Endothelial cell of umbilical vein (primary cell): ENCODE measurements around the gene LYRM4. TPM values are rescaled to one million over a fixed set of nuclear protein-coding genes. Genes with fewer than 3 reads are reported as not detected.

ENCODE experiments used
- BruUV-seq: library from RNA; stranded (reverse); fragments of 400-500 nt; replicated peaks from 2 replicates; lab custom pipeline; 2021; lab: Mats Ljungman, UMichigan
- CTCF ChIA-PET: fragments of 300-600, 350-600 bp; sonication (Branson Sonifier 250); formaldehyde crosslinking; loops from one replicate; lab custom pipeline; 2021; ENCODE audit warnings: antibody characterized with exemption, inconsistent platforms; lab: Charles Lee
- POLR2A ChIA-PET: fragments of 300-600, 350-600 bp; sonication (Branson Sonifier 250); formaldehyde crosslinking; loops from one replicate; lab custom pipeline; 2021; ENCODE audit warnings: antibody characterized with exemption, inconsistent platforms; lab: Charles Lee
- DNase-seq: peaks from one replicate; pipeline ENCODE4 v3.0.0-alpha.2; 2011; ENCODE audit warnings: low read depth, low spot score
- FAIRE-seq: peaks from 2 replicates; lab custom pipeline; 2011; peaks lifted over from hg19 to GRCh38; lab: Jason Lieb, UNC
- H2AFZ ChIP-seq: 2 replicates; pipeline ENCODE4 v1.6.0; 2012; ENCODE audit warnings: low read depth, low read length, control low read depth, inconsistent platforms
- H3K27ac ChIP-seq: 2 replicates; pipeline ENCODE4 v1.5.1; 2011; ENCODE audit warnings: low read depth, mild to moderate bottlenecking, control low read depth, low read length, moderate library complexity; ENCODE audit not compliant: insufficient read depth
- H3K27me3 ChIP-seq, 2 experiments: 2 replicates each; pipeline versions ENCODE4 v1.6.0 to v1.6.1; 2011; ENCODE audit warnings: low read length in 2 of 2, mixed read lengths in 1 of 2; ENCODE audit not compliant: control insufficient read depth in 2 of 2, insufficient read depth in 2 of 2
- H3K36me3 ChIP-seq, 2 experiments: 2 replicates in 1 of 2; 3 replicates in 1 of 2; pipeline ENCODE4 v1.5.1; 2011; ENCODE audit warnings: low read length in 2 of 2, mild to moderate bottlenecking in 1 of 2, moderate library complexity in 1 of 2; ENCODE audit not compliant: control insufficient read depth in 2 of 2, insufficient read depth in 2 of 2; ENCODE audit errors: extremely low read depth in 1 of 2
- H3K4me1 ChIP-seq: 3 replicates; pipeline ENCODE4 v1.5.1; 2011; ENCODE audit warnings: mild to moderate bottlenecking, low read length; ENCODE audit not compliant: control insufficient read depth, insufficient read depth; ENCODE audit errors: extremely low read depth
- H3K4me2 ChIP-seq: 2 replicates; pipeline ENCODE4 v1.6.1; 2011; ENCODE audit warnings: low read length, control low read depth, mixed read lengths; ENCODE audit not compliant: insufficient read depth
- H3K4me3 ChIP-seq, 3 experiments: fragments of 200-600 bp in 1 of 3; sonication (generic), shearing (Covaris generic) in 1 of 3; replicated peaks in 1 of 3; 2 replicates each; pipeline ENCODE4 v1.5.1; 2011 to 2016; ENCODE audit warnings: control low read depth in 3 of 3, low read length in 3 of 3, mild to moderate bottlenecking in 2 of 3, inconsistent platforms in 1 of 3, low read depth in 1 of 3, moderate library complexity in 1 of 3; ENCODE audit not compliant: insufficient read depth in 1 of 3
- H3K79me2 ChIP-seq: 2 replicates; pipeline ENCODE4 v1.6.0; 2012; ENCODE audit warnings: low read length, inconsistent platforms; ENCODE audit not compliant: control insufficient read depth, insufficient read depth
- H3K9ac ChIP-seq: replicated peaks from 2 replicates; pipeline ENCODE3; 2011; ENCODE audit warnings: low read length, control low read depth; ENCODE audit not compliant: insufficient read depth; ENCODE audit errors: extremely low read depth
- H3K9me1 ChIP-seq: replicated peaks from 3 replicates; pipeline ENCODE4 v1.6.0; 2011; ENCODE audit warnings: mild to moderate bottlenecking, low read length; ENCODE audit not compliant: control insufficient read depth, insufficient read depth; ENCODE audit errors: extremely low read depth
- H3K9me3 ChIP-seq: replicated peaks from 2 replicates; pipeline ENCODE4 v1.5.1; 2012; ENCODE audit warnings: low read length, inconsistent platforms; ENCODE audit not compliant: control insufficient read depth, insufficient read depth
- H4K20me1 ChIP-seq: replicated peaks from 2 replicates; pipeline ENCODE3; 2011; ENCODE audit warnings: mild to moderate bottlenecking, low read length; ENCODE audit not compliant: control insufficient read depth, insufficient read depth; ENCODE audit errors: extremely low read depth
- GATA2 ChIP-seq: IDR thresholded peaks from 2 replicates; pipeline ENCODE4 v1.7.0; 2011; ENCODE audit warnings: low read depth, mild to moderate bottlenecking, moderate library complexity, mixed read lengths, low read length; ENCODE audit not compliant: insufficient read length, insufficient read depth
- JUN ChIP-seq: IDR thresholded peaks from 2 replicates; pipeline ENCODE4 v1.6.1; 2011; ENCODE audit warnings: borderline replicate concordance, low read depth; ENCODE audit not compliant: insufficient read length, insufficient read depth
- MYC ChIP-seq: IDR thresholded peaks from one replicate; pipeline ENCODE4 v1.6.1; 2011; ENCODE audit warnings: mild to moderate bottlenecking, low read depth, low read length
- POLR2A ChIP-seq: IDR thresholded peaks from 2 replicates; pipeline ENCODE4 v1.6.1; 2012; ENCODE audit warnings: low read depth, mild to moderate bottlenecking, control low read depth, low read length
- dilution Hi-C: fragments of 300-500 bp; cut with MboI; formaldehyde crosslinking; loops from one replicate; pipeline ENCODE4 v1.15.0; 2019; ENCODE audit warnings: low sequenced_read_pairs; ENCODE audit not compliant: extremely low pct_ligation_motif_present
- intact Hi-C: fragments of 100-400 bp; cut with micrococcal nuclease; formaldehyde crosslinking; loops from one replicate; pipeline ENCODE4 v1.10.0; 2022
- polyA plus RNA-seq, 4 experiments: library from polyadenylated mRNA; depleted of rRNA in 3 of 4; stranded (reverse) in 3 of 4; unstranded in 1 of 4; fragments of >200 nt; gene quantifications; 2 replicates each; pipeline versions ENCODE4 v1.2.1 to v1.2.3, GENCODE V29; 2011 to 2012; ENCODE audit warnings: missing spikeins in 1 of 4
- total RNA-seq: library from RNA; stranded (reverse); gene quantifications from 2 replicates; pipeline ENCODE4 v1.2.3, GENCODE V29; 2021
- TF ChIP-seq, protein P1 (sequence below), 2 donors: IDR thresholded peaks; 1 replicate in 1 of 2; 2 replicates in 1 of 2; pipeline ENCODE4 v1.5.1; 2011; ENCODE audit warnings: low read length in 2 of 2, mild to moderate bottlenecking in 2 of 2, moderate library complexity in 2 of 2, control low read depth in 1 of 2, inconsistent platforms in 1 of 2, low read depth in 1 of 2; ENCODE audit not compliant: insufficient read depth in 1 of 2; ENCODE audit errors: extremely low read depth in 1 of 2
- TF ChIP-seq, protein P2 (sequence below): IDR thresholded peaks from 2 replicates; pipeline ENCODE4 v1.6.1; 2011; ENCODE audit not compliant: insufficient read depth, insufficient read length

Gene LYRM4
- total and polyA plus RNA-seq, 2 donors (not counting 3 experiments of a cell fraction or from before 2014, with no cell fraction given) = 39.5 to 44.0 TPM

DNA sequence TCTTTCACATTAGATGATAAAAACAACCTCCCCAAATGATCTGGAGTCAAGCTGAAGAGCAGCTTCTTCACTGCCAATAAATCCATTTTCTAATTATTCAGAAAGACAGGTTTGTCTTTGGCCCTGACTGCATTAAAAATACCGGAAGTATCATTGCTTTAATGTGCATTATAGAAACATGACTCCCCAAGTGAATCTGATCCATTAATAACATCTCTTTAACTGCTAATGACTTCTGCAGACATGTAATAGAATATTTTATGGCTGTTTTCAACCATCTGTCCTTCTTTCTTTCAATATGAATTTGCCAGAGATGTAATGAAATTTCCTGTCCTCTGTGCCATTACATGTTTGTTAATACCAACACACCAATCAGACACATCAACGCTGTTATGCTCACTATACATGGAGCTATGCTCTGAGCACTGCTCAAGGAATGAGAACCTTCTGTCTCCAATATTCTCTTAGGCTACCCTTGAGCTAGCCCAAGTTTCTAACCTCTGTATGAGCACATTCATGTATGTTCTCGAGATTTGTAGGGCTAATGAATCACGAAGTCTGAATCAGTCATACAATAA is 87.8 kb downstream of the LYRM4 start:
- no peaks in the 10 kb centered on the region for H3K4me1 ChIP-seq
- H3K4me2 ChIP-seq = no peak overlapping the region
- dilution Hi-C loops = no loop called here
- no peak overlapping the region for H3K4me3 ChIP-seq
- H3K79me2 ChIP-seq = no peaks in the 10 kb centered on the region
- H3K36me3 ChIP-seq = no peaks in the 10 kb centered on the region
- no TSS peak for BruUV-seq
- ChIA-PET POLR2A (no interaction called here), CTCF (interaction anchor here (1.4 to 1.6 kb wide), 2 partner anchors 16 to 25 kb away, joined by 3 to 5 read pairs; no protein-coding TSS in a partner anchor)
- no peak overlapping the region for H2AFZ ChIP-seq
- DNase-seq = no peak
- FAIRE-seq = no peak
- intact Hi-C loops = loop anchor here (1.0 kb wide), 1 partner anchor 29 kb away; no protein-coding TSS in a partner anchor
- no peaks in the 10 kb centered on the region for H3K27me3 ChIP-seq
- H3K9me3 ChIP-seq = no peaks in the 10 kb centered on the region
- H3K9ac ChIP-seq = no peak overlapping the region
- TF ChIP-seq POLR2A = no peak
- TF ChIP-seq, protein P1, sequence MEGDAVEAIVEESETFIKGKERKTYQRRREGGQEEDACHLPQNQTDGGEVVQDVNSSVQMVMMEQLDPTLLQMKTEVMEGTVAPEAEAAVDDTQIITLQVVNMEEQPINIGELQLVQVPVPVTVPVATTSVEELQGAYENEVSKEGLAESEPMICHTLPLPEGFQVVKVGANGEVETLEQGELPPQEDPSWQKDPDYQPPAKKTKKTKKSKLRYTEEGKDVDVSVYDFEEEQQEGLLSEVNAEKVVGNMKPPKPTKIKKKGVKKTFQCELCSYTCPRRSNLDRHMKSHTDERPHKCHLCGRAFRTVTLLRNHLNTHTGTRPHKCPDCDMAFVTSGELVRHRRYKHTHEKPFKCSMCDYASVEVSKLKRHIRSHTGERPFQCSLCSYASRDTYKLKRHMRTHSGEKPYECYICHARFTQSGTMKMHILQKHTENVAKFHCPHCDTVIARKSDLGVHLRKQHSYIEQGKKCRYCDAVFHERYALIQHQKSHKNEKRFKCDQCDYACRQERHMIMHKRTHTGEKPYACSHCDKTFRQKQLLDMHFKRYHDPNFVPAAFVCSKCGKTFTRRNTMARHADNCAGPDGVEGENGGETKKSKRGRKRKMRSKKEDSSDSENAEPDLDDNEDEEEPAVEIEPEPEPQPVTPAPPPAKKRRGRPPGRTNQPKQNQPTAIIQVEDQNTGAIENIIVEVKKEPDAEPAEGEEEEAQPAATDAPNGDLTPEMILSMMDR (IDR thresholded peaks at IDR 0.05; ENCODE audit: extremely low read depth in 1 of 2, insufficient read depth in 1 of 2, low read depth in 1 of 2, low read length in 2 of 2) = no peak
- H3K27ac ChIP-seq = no peak overlapping the region
- H3K9me1 ChIP-seq = no peaks in the 10 kb centered on the region
- no peaks in the 10 kb centered on the region for H4K20me1 ChIP-seq

DNA sequence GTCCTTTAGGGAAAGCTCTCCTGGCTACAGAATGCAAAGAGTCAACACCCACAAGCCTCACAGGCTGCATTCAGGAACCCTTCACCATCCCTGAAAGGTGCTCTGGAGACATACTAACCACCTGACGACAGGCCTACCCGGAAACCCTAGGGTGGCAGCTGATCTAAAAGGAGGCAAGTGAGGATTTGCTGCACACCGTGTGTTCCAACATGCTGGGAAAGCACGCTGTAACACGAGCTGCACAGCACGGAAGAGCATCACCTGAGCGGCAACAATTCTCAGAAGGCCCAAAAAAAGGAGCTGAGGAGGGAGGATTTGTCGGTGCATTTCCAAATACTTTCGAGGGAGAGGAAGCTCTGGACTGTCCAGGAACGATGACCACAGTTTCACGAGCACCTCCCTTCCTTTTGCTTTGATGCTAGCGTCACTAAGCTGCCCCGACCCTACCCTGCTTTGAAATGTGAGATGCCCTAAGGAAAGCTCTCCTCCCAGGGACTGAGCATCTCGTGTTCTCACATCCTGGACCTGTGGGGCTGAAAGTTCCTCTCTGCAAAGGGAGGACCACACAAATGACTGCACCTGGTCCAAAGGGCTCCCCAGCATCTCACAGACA is 88.6 kb downstream of the LYRM4 start:
- intact Hi-C loops = loop anchor here (1.0 kb wide), 1 partner anchor 30 kb away; no protein-coding TSS in a partner anchor
- H3K36me3 ChIP-seq = no peaks in the 10 kb centered on the region
- H3K9me3 ChIP-seq = no peaks in the 10 kb centered on the region
- no peak overlapping the region for H3K4me3 ChIP-seq
- no peaks in the 10 kb centered on the region for H4K20me1 ChIP-seq
- H3K4me1 ChIP-seq = no peaks in the 10 kb centered on the region
- no peak overlapping the region for H3K27ac ChIP-seq
- H3K27me3 ChIP-seq = no peaks in the 10 kb centered on the region
- H3K9ac ChIP-seq = no peak overlapping the region
- no peak overlapping the region for H2AFZ ChIP-seq
- no peak for DNase-seq
- POLR2A ChIA-PET = no interaction called here
- dilution Hi-C loops = no loop called here
- no peaks in the 10 kb centered on the region for H3K79me2 ChIP-seq
- no peaks in the 10 kb centered on the region for H3K9me1 ChIP-seq
- TF ChIP-seq, protein P1 (IDR thresholded peaks at IDR 0.05; ENCODE audit: extremely low read depth in 1 of 2, insufficient read depth in 1 of 2, low read depth in 1 of 2, low read length in 2 of 2) = no peak
- TF ChIP-seq GATA2 = no peak
- no peak for TF ChIP-seq JUN
- TF ChIP-seq MYC = no peak
- TF ChIP-seq, protein P2, sequence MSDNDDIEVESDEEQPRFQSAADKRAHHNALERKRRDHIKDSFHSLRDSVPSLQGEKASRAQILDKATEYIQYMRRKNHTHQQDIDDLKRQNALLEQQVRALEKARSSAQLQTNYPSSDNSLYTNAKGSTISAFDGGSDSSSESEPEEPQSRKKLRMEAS = no peak
- BruUV-seq = no TSS peak
- CTCF ChIA-PET = interaction anchor here (0.9 to 1.6 kb wide), 3 partner anchors 15 to 28 kb away, joined by 3 to 6 read pairs (median 5); no protein-coding TSS in a partner anchor
- FAIRE-seq = no peak
- no peak overlapping the region for H3K4me2 ChIP-seq
